Ovary (tissue), 3 donors: ENCODE measurements around the gene ZNF398.

ENCODE experiments used
- EP300 ChIP-seq: sonication (generic); formaldehyde crosslinking; IDR thresholded peaks from one replicate; pipeline ENCODE4 v1.6.1; 2017; ENCODE audit warnings: antibody characterized with exemption
- POLR2A ChIP-seq: fragments of 450-650 bp; IDR thresholded peaks from one replicate; pipeline ENCODE4 v1.6.1; 2017; ENCODE audit warnings: antibody characterized with exemption, mild to moderate bottlenecking, moderate library complexity
- TF ChIP-seq, protein P1 (sequence below), 3 donors: fragments of 450-650 bp in 2 of 3; fragments of 200-600 bp in 1 of 3; IDR thresholded peaks; one replicate each; pipeline versions ENCODE4 v1.5.1 to v1.8.0; 2016 to 2022; ENCODE audit warnings: antibody characterized with exemption in 3 of 3, mild to moderate bottlenecking in 1 of 3
- donor health status: DM: no; HTN: no; CAD: no.

DNA sequence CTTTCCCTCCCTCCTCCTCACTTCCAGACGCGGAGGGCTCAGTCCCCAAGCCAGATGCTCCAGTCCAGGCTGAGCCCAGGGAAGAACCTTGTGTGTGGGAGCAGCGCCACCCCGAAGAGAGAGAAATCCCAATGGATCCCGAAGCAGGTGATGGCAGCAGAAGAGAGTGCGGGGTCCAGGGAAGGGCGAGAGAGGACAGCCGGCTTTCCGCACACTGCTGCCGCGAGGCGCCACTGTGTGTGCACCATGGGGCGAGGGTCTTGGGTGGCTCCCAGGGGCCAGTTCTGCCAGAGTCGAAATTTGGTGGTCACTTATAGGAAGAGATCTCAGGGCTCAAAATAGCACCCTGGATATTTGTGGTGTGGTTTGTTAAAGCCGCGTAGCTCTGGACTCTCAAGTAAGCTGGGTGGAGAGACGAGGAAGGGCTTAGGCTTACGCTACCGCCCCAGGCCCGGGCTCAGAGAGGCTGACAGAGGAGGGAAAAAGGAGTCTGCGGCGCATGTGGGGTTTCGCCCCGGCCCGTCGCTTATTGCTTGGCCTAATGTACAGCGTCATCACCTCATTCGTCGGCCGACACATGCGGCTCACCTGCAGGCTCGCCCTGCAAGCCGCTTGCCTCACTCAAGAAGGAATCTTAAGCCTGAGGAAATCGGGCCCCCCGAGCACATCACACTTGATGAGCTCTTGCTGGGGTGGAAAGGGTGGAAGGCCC, 60.2 kb downstream of the ZNF398 start:
- TF ChIP-seq, protein P1, sequence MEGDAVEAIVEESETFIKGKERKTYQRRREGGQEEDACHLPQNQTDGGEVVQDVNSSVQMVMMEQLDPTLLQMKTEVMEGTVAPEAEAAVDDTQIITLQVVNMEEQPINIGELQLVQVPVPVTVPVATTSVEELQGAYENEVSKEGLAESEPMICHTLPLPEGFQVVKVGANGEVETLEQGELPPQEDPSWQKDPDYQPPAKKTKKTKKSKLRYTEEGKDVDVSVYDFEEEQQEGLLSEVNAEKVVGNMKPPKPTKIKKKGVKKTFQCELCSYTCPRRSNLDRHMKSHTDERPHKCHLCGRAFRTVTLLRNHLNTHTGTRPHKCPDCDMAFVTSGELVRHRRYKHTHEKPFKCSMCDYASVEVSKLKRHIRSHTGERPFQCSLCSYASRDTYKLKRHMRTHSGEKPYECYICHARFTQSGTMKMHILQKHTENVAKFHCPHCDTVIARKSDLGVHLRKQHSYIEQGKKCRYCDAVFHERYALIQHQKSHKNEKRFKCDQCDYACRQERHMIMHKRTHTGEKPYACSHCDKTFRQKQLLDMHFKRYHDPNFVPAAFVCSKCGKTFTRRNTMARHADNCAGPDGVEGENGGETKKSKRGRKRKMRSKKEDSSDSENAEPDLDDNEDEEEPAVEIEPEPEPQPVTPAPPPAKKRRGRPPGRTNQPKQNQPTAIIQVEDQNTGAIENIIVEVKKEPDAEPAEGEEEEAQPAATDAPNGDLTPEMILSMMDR (IDR thresholded peaks at IDR 0.05), result no peak
- TF ChIP-seq EP300 (no peak), POLR2A (no peak)
